ENCODE measurements around the gene TMEM232.

TMEM232 gene

GRCh38 chr5:110409571-110409970, 316.9 kb downstream of the TMEM232 start:
- TF ChIP-seq CTCF (IDR thresholded peaks at IDR 0.05; ENCODE audit: unreplicated experiment in 3 of 3): no peak
- H3K27me3 Mint-ChIP-seq (ENCODE audit: low read depth): no peaks in the 10 kb centered on the region
- H3K4me3 Mint-ChIP-seq: no peak overlapping the region
- H3K36me3 Mint-ChIP-seq (ENCODE audit: low read depth): no peaks in the 10 kb centered on the region
- no peaks in the 10 kb centered on the region for H3K4me1 Mint-ChIP-seq
- H3K9me3 Mint-ChIP-seq: no peaks in the 10 kb centered on the region
- H3K27ac Mint-ChIP-seq: no peak overlapping the region

- Mint-ChIP-seq H3K27ac (no peak overlapping the region), H3K9me3 (no peaks in the 10 kb centered on the region), H3K36me3 (ENCODE audit: low read depth) (no peaks in the 10 kb centered on the region), H3K27me3 (ENCODE audit: low read depth) (no peaks in the 10 kb centered on the region), H3K4me3 (no peak overlapping the region), H3K4me1 (no peaks in the 10 kb centered on the region)
- no peak for TF ChIP-seq CTCF (IDR thresholded peaks at IDR 0.05; ENCODE audit: unreplicated experiment in 3 of 3)
These were observed 323.9 kb downstream of the TMEM232 start for GRCh38 chr5:110402562-110402961.

GRCh38 chr5:110401881-110402280, 324.6 kb downstream of the TMEM232 start:
- H3K27me3 Mint-ChIP-seq (ENCODE audit: low read depth): no peaks in the 10 kb centered on the region
- no peak for TF ChIP-seq CTCF (IDR thresholded peaks at IDR 0.05; ENCODE audit: unreplicated experiment in 3 of 3)
- H3K36me3 Mint-ChIP-seq (ENCODE audit: low read depth): no peaks in the 10 kb centered on the region
- H3K4me3 Mint-ChIP-seq: no peak overlapping the region
- no peak overlapping the region for H3K27ac Mint-ChIP-seq
- H3K4me1 Mint-ChIP-seq: no peaks in the 10 kb centered on the region
- H3K9me3 Mint-ChIP-seq: no peaks in the 10 kb centered on the region

- H3K27me3 Mint-ChIP-seq (ENCODE audit: low read depth): no peaks in the 10 kb centered on the region
These were observed 327.5 kb downstream of the TMEM232 start for GRCh38 chr5:110398951-110399350.

GRCh38 chr5:110397281-110397680, 329.2 kb downstream of the TMEM232 start:
- Mint-ChIP-seq H3K36me3 (ENCODE audit: low read depth) (no peaks in the 10 kb centered on the region), H3K4me3 (no peak overlapping the region), H3K27me3 (ENCODE audit: low read depth) (no peaks in the 10 kb centered on the region), H3K27ac (no peak overlapping the region), H3K4me1 (no peaks in the 10 kb centered on the region), H3K9me3 (no peaks in the 10 kb centered on the region)
- no peak for TF ChIP-seq CTCF (IDR thresholded peaks at IDR 0.05; ENCODE audit: unreplicated experiment in 3 of 3)

More at GRCh38 chr5:110398951-110399350, 327.5 kb downstream of the TMEM232 start:
- no peaks in the 10 kb centered on the region for H3K9me3 Mint-ChIP-seq
- no peak overlapping the region for H3K27ac Mint-ChIP-seq
- no peak overlapping the region for H3K4me3 Mint-ChIP-seq
- H3K4me1 Mint-ChIP-seq: no peaks in the 10 kb centered on the region
- no peaks in the 10 kb centered on the region for H3K36me3 Mint-ChIP-seq (ENCODE audit: low read depth)
- no peak for TF ChIP-seq CTCF (IDR thresholded peaks at IDR 0.05; ENCODE audit: unreplicated experiment in 3 of 3)

- Mint-ChIP-seq H3K36me3 (ENCODE audit: low read depth) (no peaks in the 10 kb centered on the region), H3K9me3 (no peaks in the 10 kb centered on the region), H3K4me1 (no peaks in the 10 kb centered on the region), H3K27ac (peak overlapping the region in 1 of 3 experiments; percentile 31), H3K27me3 (ENCODE audit: low read depth) (no peaks in the 10 kb centered on the region), H3K4me3 (no peak overlapping the region)
- no peak for TF ChIP-seq CTCF (IDR thresholded peaks at IDR 0.05; ENCODE audit: unreplicated experiment in 3 of 3)
These were observed 339.7 kb downstream of the TMEM232 start for GRCh38 chr5:110386782-110387181.

Data from nephron (organoid).